ENCODE measurements around the gene KCNMB2. TPM values are rescaled to one million over a fixed set of nuclear protein-coding genes. Genes with fewer than 3 reads are reported as not detected.

KCNMB2 gene
- total RNA-seq, 2 experiments from 2014 or later, result not detected

DNA sequence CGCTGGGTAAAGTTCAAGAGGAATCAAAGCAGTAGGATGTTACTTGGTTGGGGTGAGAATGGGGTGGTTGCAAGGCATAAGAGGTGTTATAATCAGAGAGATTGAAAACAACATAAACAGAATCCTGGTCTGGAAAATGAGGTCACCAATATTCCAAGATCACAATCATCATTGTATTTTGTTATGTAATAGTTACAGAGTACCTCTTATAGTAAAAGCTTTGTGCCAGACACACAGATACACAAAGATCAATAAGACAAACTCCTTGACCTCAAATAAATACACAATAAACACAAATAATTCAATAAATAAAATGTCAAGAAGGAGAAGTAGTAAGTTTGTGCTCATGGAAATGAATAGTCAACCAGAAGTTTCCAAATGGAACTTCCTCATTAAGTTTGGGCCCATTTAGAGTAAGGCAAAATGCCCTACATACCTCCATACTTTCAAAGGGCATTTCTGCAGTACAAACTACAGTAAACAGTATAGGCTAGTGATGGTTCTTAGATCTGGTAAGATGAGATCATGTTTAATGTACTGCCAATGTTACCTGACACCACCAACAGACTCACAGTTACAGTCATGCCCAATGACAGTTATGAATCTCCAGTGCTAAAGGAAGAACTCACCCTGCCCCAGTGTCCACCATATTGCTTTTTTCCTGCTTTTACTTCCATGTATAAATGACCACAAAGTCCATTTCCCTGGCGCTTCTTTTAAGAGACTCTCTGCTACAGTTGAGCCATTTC is 93.4 kb downstream of the KCNMB2 start:
- DNase-seq, result no peak
- H3K4me3 Mint-ChIP-seq, result no peak overlapping the region
- H3K27ac Mint-ChIP-seq, result no peak overlapping the region
- H3K27me3 Mint-ChIP-seq, result peaks cover 10% of the 10 kb centered on the region
- no peaks in the 10 kb centered on the region for H3K4me1 Mint-ChIP-seq
- peaks cover 7% of the 10 kb centered on the region for H3K9me3 Mint-ChIP-seq
- H3K36me3 Mint-ChIP-seq, result peaks cover 1% of the 10 kb centered on the region

DNA sequence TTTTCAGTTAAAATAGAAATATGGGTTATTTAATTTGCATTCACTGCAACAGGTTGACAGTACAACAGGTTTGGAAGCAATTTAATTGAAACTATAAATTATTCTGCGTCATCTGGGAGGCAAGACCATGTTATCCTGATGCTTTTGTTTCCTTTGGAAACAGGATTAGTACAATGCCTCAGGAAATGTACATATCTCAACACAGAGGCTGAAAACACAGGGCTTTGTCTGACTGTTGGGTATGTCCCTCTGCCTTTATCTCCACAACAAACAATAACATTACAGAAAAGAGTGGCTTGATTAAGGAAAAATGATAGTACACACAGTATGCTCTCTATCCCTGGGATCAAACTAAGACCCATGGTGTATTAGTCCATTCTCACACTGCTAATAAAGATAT is 95.7 kb downstream of the KCNMB2 start:
- no peaks in the 10 kb centered on the region for H3K4me1 Mint-ChIP-seq
- peaks cover 10% of the 10 kb centered on the region for H3K27me3 Mint-ChIP-seq
- no peak for DNase-seq
- H3K4me3 Mint-ChIP-seq, result no peak overlapping the region
- H3K9me3 Mint-ChIP-seq, result peaks cover 7% of the 10 kb centered on the region
- no peak overlapping the region for H3K27ac Mint-ChIP-seq
- peaks cover 1% of the 10 kb centered on the region for H3K36me3 Mint-ChIP-seq

DNA sequence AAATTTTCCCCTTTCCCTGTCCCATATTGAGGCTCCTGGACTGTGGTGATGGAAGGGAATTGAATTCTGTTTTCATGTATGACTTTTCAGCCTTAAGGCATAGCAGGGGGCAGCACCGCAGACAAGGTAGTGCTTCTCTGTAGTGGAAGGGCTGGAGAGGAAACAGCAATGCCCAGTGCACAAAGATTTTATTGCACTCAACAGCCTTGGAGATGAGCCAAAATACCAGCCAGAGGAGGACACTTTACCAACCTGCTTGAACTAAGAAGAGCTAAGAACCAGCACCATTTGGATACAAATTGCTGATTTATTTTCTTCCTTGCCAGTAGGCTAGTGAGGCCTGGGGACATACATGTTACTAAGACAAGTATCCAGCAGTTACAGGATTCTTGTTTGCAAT is 98.7 kb downstream of the KCNMB2 start:
- peaks cover 7% of the 10 kb centered on the region for H3K9me3 Mint-ChIP-seq
- no peaks in the 10 kb centered on the region for H3K4me1 Mint-ChIP-seq
- peaks cover 4% of the 10 kb centered on the region for H3K27me3 Mint-ChIP-seq
- no peak overlapping the region for H3K27ac Mint-ChIP-seq
- no peak for DNase-seq
- H3K36me3 Mint-ChIP-seq, result peaks cover 1% of the 10 kb centered on the region
- no peak overlapping the region for H3K4me3 Mint-ChIP-seq

DNA sequence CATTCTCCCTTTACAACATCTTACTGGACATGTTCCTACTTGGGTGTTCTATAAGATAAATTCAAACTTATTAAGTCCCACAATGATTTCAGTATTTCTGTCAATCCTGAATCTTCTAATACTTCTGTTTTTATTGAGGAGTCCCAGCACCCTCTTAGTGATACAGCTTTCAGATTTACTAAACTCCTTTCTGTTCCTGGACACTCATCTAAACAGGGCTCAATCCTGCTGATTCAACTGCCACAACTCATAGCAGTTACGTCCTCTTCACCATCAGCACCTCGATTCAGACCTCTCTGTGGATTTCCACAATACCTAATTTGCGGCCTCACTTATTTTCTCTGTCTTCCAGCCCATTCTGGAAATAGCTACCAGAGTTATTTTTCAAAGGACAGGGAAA is 101.6 kb downstream of the KCNMB2 start:
- no peak for DNase-seq
- Mint-ChIP-seq H3K4me3 (no peak overlapping the region), H3K36me3 (peaks cover 1% of the 10 kb centered on the region), H3K27me3 (peaks cover under 1% of the 10 kb centered on the region), H3K27ac (no peak overlapping the region), H3K4me1 (no peaks in the 10 kb centered on the region), H3K9me3 (peaks cover 7% of the 10 kb centered on the region)

DNA sequence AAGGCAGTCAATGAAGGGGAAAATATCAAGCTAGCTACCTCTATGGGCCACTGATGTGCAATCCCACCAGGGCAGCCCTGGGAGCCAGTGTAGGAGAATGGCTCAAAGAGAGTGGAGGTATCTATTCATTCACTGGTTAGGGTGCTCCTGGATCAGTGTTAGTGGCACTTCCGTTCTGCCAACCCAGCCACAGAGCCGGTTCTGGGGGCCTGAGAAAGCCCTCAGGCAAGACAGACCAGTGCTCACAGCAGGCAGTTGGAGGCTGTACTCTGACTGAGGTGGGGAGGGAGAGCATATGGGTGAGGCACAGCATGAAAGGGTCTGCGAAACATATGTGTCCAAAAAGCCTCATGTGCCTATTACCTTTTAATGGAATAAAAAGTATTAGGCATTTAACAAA is 109.3 kb downstream of the KCNMB2 start:
- no peak overlapping the region for H3K27ac Mint-ChIP-seq
- no peak for DNase-seq
- H3K36me3 Mint-ChIP-seq, result no peaks in the 10 kb centered on the region
- H3K9me3 Mint-ChIP-seq, result no peaks in the 10 kb centered on the region
- no peaks in the 10 kb centered on the region for H3K4me1 Mint-ChIP-seq
- peaks cover 3% of the 10 kb centered on the region for H3K27me3 Mint-ChIP-seq
- no peak overlapping the region for H3K4me3 Mint-ChIP-seq

DNA sequence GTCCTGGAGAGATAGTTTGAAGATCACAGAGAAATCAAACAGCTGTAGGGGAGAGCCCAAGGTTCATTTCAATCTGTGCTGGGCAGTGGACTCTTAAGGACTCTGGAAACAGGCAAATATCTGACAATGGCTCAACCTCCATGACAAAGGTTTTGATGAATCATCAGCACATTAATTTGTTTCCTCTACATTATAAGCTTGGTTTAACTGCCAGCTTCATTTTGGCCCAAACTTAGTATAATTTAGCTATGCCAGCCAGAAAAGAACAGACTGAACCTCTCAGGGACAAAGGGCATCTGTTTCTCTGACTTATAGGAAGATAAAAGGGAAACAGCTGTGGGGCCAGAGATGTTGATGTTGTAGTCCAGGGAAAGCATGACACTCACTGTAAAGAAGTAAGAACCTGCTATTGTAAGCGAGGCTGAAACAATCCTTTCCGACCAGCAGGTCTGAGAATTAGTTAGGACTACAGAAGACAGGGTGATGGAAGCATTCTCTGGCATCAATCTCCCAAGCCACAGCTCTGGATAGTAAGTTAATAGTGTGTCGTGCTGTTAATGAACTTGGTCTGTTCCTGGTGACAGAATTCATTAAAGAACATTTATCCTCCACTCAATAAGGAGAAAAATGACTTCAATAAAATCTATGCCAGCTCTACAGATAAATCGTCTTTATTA is 110.1 kb downstream of the KCNMB2 start:
- Mint-ChIP-seq H3K9me3 (no peaks in the 10 kb centered on the region), H3K36me3 (no peaks in the 10 kb centered on the region), H3K27ac (no peak overlapping the region), H3K27me3 (peaks cover 3% of the 10 kb centered on the region), H3K4me3 (no peak overlapping the region), H3K4me1 (no peaks in the 10 kb centered on the region)
- DNase-seq, result no peak

DNA sequence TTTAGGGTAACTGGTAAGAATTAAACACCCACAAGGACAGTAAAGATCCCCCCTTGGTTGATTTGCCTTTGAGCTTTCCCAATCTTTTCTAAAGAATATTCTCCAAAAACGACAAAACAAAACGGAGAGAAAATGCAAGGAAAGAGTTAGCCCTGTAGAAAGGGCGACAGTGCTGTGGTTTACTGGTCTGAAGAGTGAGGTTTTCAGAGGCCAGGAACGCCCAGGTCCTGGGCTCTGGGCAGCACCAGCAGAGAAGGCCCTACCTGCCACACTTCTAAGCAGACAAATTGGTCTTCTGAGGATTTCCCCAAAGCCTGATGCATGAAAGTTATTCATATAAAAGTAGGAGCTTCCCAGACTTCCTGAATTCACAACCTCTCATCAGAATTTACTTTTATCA is 119.3 kb downstream of the KCNMB2 start:
- H3K9me3 Mint-ChIP-seq, result no peaks in the 10 kb centered on the region

DNA sequence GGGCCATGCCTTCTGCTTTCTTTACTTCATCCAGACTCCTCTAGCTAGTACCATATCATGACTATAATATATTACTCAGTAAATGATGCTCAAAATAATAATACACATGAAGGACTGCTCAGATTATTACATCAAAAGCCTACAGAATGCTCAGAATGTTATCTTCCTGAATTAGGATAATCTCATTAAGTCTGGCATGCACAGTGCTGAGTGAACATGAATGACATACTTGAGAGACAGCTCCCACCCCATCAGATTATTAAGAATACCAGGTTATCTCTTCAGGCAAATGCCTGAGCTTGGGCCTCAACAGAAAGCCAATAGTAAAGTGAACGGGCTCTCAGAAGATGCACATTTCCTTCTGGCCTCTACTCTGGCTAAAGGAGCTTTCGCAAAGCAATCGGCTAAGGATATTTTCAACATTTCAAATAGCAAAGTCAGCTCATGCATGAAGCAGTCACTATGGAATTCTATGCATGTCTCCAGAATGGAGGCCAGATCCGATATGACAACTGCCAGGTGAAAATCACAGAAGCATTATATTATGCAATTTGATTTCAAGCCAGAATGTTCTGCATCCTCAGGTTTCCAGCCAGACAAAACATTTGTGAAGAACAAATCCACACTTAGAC is 122.6 kb downstream of the KCNMB2 start:
- no peak for DNase-seq
- Mint-ChIP-seq H3K9me3 (no peaks in the 10 kb centered on the region), H3K27ac (no peak overlapping the region), H3K36me3 (no peaks in the 10 kb centered on the region), H3K4me3 (no peak overlapping the region), H3K27me3 (no peaks in the 10 kb centered on the region), H3K4me1 (no peaks in the 10 kb centered on the region)

More for the DNA sequence above, 119.3 kb downstream of the KCNMB2 start:
- H3K27me3 Mint-ChIP-seq, result no peaks in the 10 kb centered on the region
- H3K4me3 Mint-ChIP-seq, result no peak overlapping the region
- no peaks in the 10 kb centered on the region for H3K36me3 Mint-ChIP-seq
- H3K27ac Mint-ChIP-seq, result no peak overlapping the region
- no peak for DNase-seq
- no peaks in the 10 kb centered on the region for H3K4me1 Mint-ChIP-seq

DNA sequence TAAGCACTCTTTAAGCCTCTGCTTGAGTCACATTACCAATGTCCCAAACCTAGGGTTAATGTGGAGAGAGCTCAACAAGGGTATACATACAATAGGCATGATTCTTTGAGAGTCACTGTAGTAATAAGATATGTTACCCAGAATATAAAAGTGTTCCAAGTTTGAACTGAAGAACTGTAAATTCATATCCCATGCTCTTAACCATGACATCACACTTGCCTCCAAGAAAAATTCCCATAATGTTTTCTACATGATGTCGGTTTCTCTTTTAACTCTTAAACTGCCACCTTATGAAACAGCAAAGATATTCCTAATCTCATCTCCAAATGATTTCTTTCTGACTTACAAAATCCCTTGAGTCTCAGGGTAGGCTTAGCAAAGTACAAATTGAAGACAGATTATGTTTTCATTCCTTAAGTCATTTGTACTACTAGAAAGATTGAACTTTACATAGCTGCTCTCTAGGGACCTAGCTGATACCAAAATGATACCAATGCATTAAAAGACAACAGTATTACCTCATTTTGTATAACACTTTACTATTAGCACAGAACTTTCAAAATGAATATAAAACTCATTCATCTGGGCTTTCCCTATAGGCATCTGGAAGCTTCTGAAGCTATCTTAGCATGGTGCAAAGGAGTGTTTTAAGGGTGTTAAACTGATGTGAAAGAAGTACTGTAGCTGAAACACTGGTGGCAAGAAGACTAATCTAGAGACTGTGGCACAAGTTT is 127.1 kb downstream of the KCNMB2 start:
- Mint-ChIP-seq H3K4me3 (no peak overlapping the region), H3K4me1 (no peaks in the 10 kb centered on the region), H3K36me3 (no peaks in the 10 kb centered on the region), H3K9me3 (no peaks in the 10 kb centered on the region), H3K27ac (no peak overlapping the region), H3K27me3 (no peaks in the 10 kb centered on the region)
- no peak for DNase-seq

DNA sequence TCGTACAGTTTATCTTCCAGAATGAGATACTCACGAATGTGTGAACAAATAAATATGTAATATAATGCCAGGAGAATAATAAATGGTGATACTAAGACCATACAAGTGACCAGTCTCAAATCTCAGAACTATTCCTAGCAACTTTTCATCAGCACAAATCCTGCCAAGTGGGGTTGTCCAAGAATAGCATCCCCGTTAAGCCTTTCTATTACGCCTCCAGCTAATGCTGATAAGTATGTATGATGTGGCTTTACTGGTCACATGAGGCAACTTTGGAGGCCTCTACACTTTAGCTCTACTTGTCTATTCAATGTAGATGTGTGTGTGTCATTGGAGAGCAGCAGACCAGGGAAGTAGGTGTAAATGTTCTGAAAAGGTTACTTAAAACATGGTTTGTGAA is 129.5 kb downstream of the KCNMB2 start:
- H3K27me3 Mint-ChIP-seq, result no peaks in the 10 kb centered on the region
- H3K27ac Mint-ChIP-seq, result no peak overlapping the region
- H3K36me3 Mint-ChIP-seq, result no peaks in the 10 kb centered on the region
- no peak overlapping the region for H3K4me3 Mint-ChIP-seq
- H3K9me3 Mint-ChIP-seq, result no peaks in the 10 kb centered on the region
- no peak for DNase-seq
- H3K4me1 Mint-ChIP-seq, result peaks cover 6% of the 10 kb centered on the region

DNA sequence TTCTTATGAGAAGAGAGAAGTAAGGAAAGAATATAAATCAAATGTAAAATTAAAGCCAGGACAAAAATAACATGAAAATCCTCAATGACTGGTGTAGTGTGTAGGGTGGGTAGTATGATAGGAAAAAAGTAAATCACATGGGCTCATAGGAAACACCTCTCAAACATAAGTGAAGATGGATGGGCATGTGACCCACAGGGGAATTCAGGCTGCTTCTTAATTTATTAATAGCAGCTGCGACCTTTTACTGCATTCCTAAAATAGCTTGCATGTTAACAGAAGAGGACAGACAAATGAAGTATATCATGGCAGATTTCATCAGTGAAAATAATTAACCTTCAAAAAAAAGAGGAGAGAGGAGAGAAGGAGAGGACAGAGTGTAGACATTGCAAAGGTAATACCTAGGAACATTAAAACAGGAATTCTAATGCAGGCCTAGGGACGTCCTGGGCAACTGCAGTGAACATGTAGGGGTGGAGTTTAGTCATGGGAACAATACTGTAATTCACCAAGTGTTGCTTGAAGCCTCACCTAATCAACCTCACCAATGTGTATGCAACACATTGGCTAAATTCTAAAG is 132.9 kb downstream of the KCNMB2 start:
- no peaks in the 10 kb centered on the region for H3K36me3 Mint-ChIP-seq
- H3K4me3 Mint-ChIP-seq, result no peak overlapping the region
- no peaks in the 10 kb centered on the region for H3K9me3 Mint-ChIP-seq
- no peak overlapping the region for H3K27ac Mint-ChIP-seq
- peaks cover 6% of the 10 kb centered on the region for H3K4me1 Mint-ChIP-seq
- H3K27me3 Mint-ChIP-seq, result no peaks in the 10 kb centered on the region
- DNase-seq, result no peak

DNA sequence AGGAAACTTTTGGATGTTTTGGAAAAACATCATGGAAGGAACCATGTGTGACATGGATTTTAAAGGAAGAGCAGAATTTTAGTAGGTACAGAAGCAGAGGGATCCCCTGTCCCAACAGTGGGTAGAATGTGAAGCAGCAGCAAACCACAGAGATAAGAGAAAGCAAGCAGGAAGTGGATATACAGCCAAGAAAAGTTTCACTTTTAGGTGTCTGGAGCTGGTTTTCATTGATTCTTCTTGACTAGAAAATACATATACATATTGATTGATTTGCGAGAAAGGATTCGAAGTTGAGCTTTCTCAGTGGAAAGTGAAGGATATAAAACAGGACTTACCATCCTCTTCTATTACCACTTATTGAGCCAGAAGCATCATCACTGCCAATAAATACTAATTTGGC is 133.5 kb downstream of the KCNMB2 start:
- Mint-ChIP-seq H3K4me1 (peaks cover 6% of the 10 kb centered on the region), H3K9me3 (no peaks in the 10 kb centered on the region), H3K27ac (no peak overlapping the region), H3K36me3 (no peaks in the 10 kb centered on the region), H3K27me3 (no peaks in the 10 kb centered on the region), H3K4me3 (no peak overlapping the region)
- DNase-seq, result no peak

DNA sequence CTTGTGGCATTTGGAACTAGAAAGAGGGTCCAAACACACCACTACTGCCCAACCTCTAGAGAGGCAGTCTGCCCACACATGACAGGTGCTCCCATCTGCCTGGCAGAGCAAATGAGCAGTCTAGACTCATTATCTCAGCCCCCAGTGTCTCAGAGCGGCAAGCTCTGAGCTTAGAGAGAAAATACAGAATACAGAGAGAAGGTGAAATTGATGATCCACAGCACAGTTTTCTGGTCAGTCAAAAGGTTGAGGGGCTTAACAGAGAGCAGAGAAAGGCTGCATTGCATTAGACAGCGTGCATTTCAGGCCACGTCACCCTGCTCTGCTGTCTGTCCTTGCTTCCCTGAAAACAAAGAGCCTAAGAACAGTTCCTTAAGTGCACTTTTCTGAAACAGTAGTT is 135.1 kb downstream of the KCNMB2 start:
- H3K4me3 Mint-ChIP-seq, result no peak overlapping the region
- no peaks in the 10 kb centered on the region for H3K36me3 Mint-ChIP-seq
- H3K4me1 Mint-ChIP-seq, result peaks cover 6% of the 10 kb centered on the region
- no peaks in the 10 kb centered on the region for H3K27me3 Mint-ChIP-seq
- H3K9me3 Mint-ChIP-seq, result no peaks in the 10 kb centered on the region
- no peak overlapping the region for H3K27ac Mint-ChIP-seq
- DNase-seq, result no peak

DNA sequence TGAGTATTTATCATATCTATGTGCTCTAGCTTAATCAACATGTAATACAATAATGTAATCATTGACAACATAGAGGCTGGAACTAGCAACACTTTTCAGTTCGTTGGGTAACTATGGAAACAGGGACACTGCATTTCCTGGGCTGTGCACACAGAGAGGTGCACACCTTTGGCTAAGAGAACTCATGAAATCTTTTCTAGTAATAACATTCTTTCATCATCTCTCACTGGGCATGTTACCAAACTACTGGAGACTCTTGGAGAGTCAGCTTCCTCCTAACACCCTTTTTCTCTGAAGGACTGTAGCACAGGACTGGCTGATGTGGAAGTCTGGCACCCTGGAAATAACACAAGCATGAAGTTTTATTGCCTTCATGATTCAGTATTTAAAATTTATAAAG is 135.6 kb downstream of the KCNMB2 start:
- peaks cover 6% of the 10 kb centered on the region for H3K4me1 Mint-ChIP-seq

DNA sequence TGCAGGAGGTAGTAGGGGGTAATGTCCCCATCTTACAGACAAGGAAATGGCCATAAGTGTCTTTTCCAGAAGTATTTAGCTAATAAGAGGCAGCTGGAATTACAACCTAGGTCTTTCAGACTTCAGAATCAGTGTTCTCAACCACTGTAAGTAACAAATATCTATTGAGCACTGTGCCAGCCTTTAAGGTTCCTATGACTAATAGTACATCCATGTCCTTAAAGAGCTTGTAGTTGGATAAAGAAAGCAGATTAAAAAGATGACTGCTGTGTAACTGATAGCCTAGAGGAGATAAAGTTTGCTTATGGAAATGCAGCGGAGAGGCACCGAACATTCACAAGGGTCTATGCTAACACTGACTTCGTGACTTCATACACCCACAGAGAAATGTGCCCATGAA is 136.0 kb downstream of the KCNMB2 start:
- no peaks in the 10 kb centered on the region for H3K9me3 Mint-ChIP-seq
- no peak overlapping the region for H3K27ac Mint-ChIP-seq
- H3K4me3 Mint-ChIP-seq, result no peak overlapping the region
- H3K4me1 Mint-ChIP-seq, result peaks cover 6% of the 10 kb centered on the region
- no peaks in the 10 kb centered on the region for H3K36me3 Mint-ChIP-seq
- H3K27me3 Mint-ChIP-seq, result no peaks in the 10 kb centered on the region
- DNase-seq, result no peak

More for the DNA sequence above, 135.6 kb downstream of the KCNMB2 start:
- no peak for DNase-seq
- Mint-ChIP-seq H3K4me3 (no peak overlapping the region), H3K36me3 (no peaks in the 10 kb centered on the region), H3K27me3 (no peaks in the 10 kb centered on the region), H3K27ac (no peak overlapping the region), H3K9me3 (no peaks in the 10 kb centered on the region)

Measured in activated naive CD8-positive, alpha-beta T cell treated with anti-CD3 and anti-CD28 coated beads for 36 hours (primary cell).